DOHH2 (cell line): ENCODE data around the gene CRYBG1.

Experiments used
- EZH2phosphoT487 ChIP-seq: fragments of 200-600 bp; sonication (generic); IDR thresholded peaks from 2 replicates; pipeline ENCODE4 v1.6.1; 2017; ENCODE audit warnings: borderline replicate concordance, mild to moderate bottlenecking, antibody characterized with exemption, low read length, moderate library complexity, mixed read lengths
- TF ChIP-seq, protein P1 (sequence below): fragments of 200-600 bp; sonication (generic); IDR thresholded peaks from one replicate; pipeline ENCODE4 v1.5.1; 2014; ENCODE audit warnings: antibody characterized with exemption, mild to moderate bottlenecking, low read depth, low read length; ENCODE audit not compliant: poor library complexity, severe bottlenecking

DNA sequence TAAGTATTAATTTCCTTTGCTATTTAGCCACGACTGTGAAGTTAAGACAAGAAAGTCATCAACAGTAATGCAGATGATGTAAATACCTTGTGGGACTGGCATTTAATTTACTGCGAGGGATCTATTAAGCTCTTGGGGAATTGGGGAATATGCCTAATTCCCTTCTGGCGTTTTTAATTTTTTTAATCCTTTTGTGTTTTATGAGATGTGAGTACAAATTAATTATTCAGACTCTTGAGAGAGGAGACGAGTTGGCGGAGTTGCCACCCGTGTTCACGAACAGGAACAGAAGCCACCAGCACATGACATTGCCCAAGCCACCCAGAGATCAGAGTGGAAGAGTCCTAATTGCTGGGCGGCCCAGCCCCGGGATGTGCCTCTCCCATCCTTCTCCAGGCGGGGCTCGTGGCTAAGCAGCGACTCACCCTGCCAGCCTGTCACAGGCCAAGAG is 533 bp upstream of the CRYBG1 start:
- TF ChIP-seq, protein P1, sequence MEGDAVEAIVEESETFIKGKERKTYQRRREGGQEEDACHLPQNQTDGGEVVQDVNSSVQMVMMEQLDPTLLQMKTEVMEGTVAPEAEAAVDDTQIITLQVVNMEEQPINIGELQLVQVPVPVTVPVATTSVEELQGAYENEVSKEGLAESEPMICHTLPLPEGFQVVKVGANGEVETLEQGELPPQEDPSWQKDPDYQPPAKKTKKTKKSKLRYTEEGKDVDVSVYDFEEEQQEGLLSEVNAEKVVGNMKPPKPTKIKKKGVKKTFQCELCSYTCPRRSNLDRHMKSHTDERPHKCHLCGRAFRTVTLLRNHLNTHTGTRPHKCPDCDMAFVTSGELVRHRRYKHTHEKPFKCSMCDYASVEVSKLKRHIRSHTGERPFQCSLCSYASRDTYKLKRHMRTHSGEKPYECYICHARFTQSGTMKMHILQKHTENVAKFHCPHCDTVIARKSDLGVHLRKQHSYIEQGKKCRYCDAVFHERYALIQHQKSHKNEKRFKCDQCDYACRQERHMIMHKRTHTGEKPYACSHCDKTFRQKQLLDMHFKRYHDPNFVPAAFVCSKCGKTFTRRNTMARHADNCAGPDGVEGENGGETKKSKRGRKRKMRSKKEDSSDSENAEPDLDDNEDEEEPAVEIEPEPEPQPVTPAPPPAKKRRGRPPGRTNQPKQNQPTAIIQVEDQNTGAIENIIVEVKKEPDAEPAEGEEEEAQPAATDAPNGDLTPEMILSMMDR = no peak
- no peak for TF ChIP-seq EZH2phosphoT487
